A673 (cell line): ENCODE measurements around the gene ROM1. TPM values are rescaled to one million over a fixed set of nuclear protein-coding genes. Genes with fewer than 3 reads are reported as not detected.
A peak's percentile ranks its signal among the peaks of the same experiment; 100 is the strongest.

ENCODE experiments used
- BruUV-seq: library from RNA; stranded (reverse); fragments of 400-500 nt; replicated peaks from 2 replicates; lab custom pipeline; 2021; lab: Mats Ljungman, UMichigan
- CTCF ChIA-PET: fragments of 300-600 bp; sonication (Branson Sonifier 250); formaldehyde crosslinking; loops from one replicate; lab custom pipeline; 2022; ENCODE audit warnings: antibody characterized with exemption; lab: Charles Lee
- POLR2A ChIA-PET: fragments of 300-600 bp; sonication (Branson Sonifier 250); formaldehyde crosslinking; loops from one replicate; lab custom pipeline; 2022; ENCODE audit warnings: antibody characterized with exemption; ENCODE audit not compliant: low non-redundant PET; lab: Charles Lee
- DNase-seq: peaks from one replicate; pipeline ENCODE4 v3.0.0-alpha.2; 2015; ENCODE audit warnings: low spot score
- H3K27ac ChIP-seq: fragments of 200-600 bp; sonication (generic); 2 replicates; pipeline ENCODE4 v1.5.1; 2016; ENCODE audit warnings: mixed run types, low read depth, mild to moderate bottlenecking, mixed read lengths, antibody characterized with exemption, low read length; ENCODE audit not compliant: poor library complexity, severe bottlenecking
- H3K27me3 ChIP-seq: fragments of 200-600 bp; sonication (generic); replicated peaks from 2 replicates; pipeline ENCODE4 v1.6.1; 2017; ENCODE audit warnings: mixed run types, low read depth, mild to moderate bottlenecking, mixed read lengths, antibody characterized with exemption, low read length; ENCODE audit not compliant: insufficient read depth, poor library complexity
- H3K36me3 ChIP-seq: fragments of 200-600 bp; sonication (generic); 2 replicates; pipeline ENCODE4 v1.6.1; 2016; ENCODE audit warnings: mixed run types, mild to moderate bottlenecking, mixed read lengths, antibody characterized with exemption, low read length; ENCODE audit not compliant: insufficient read depth, poor library complexity, severe bottlenecking
- H3K4me1 ChIP-seq: fragments of 200-600 bp; sonication (generic); 2 replicates; pipeline ENCODE4 v1.6.1; 2017; ENCODE audit warnings: mixed run types, mild to moderate bottlenecking, mixed read lengths, antibody characterized with exemption, low read length; ENCODE audit not compliant: insufficient read depth, poor library complexity, severe bottlenecking
- H3K4me3 ChIP-seq: fragments of 200-600 bp; sonication (generic); 2 replicates; pipeline ENCODE4 v1.5.1; 2016; ENCODE audit warnings: low read depth, mixed run types, mild to moderate bottlenecking, mixed read lengths, low read length; ENCODE audit not compliant: poor library complexity, severe bottlenecking
- H3K9me3 ChIP-seq: fragments of 200-600 bp; sonication (generic); 2 replicates; pipeline ENCODE4 v1.6.1; 2016; ENCODE audit warnings: mixed run types, low read depth, mild to moderate bottlenecking, mixed read lengths, antibody characterized with exemption, low read length; ENCODE audit not compliant: poor library complexity, severe bottlenecking
- CTCF ChIP-seq: fragments of 300-800, 200-600 bp; sonication (generic); conservative IDR thresholded peaks from 2 replicates; pipeline ENCODE4 v1.5.1; 2017; ENCODE audit warnings: low read depth, mild to moderate bottlenecking, antibody characterized with exemption, low read length, moderate library complexity, mixed read lengths
- EZH2 ChIP-seq: fragments of 200-600 bp; sonication (generic); IDR thresholded peaks from 2 replicates; pipeline ENCODE4 v1.6.1; 2017; ENCODE audit warnings: borderline replicate concordance, low read depth, mild to moderate bottlenecking, mixed read lengths, antibody characterized with exemption, low read length; ENCODE audit not compliant: poor library complexity, severe bottlenecking
- intact Hi-C: fragments of 100-400 bp; cut with micrococcal nuclease; formaldehyde crosslinking; loops from one replicate; pipeline ENCODE4 v1.10.0; 2022; ENCODE audit not compliant: unreplicated experiment
- total RNA-seq: library from RNA; stranded (reverse); gene quantifications from 2 replicates; pipeline ENCODE4 v1.2.3, GENCODE V29; 2021

Gene ROM1
- total RNA-seq, 1 experiment from 2014 or later: 1.1 TPM

GRCh38 chr11:62572431-62572830 is 40.6 kb upstream of the ROM1 start:
- Histone ChIP-seq H3K4me3 (peak overlapping the region; percentile 65), H3K4me1 (peaks cover 31% of the 10 kb centered on the region), H3K27ac (peak overlapping the region; percentile 83), H3K9me3 (no peaks in the 10 kb centered on the region), H3K27me3 (no peaks in the 10 kb centered on the region), H3K36me3 (peaks cover 64% of the 10 kb centered on the region)
- TF ChIP-seq CTCF (no peak), EZH2 (no peak)
- intact Hi-C loops: no loop called here
- POLR2A ChIA-PET: no interaction called here
- no TSS peak for BruUV-seq
- CTCF ChIA-PET: interaction anchor here (0.6 to 1.0 kb wide), 2 partner anchors 46 to 148 kb away, joined by 3 to 4 read pairs; no protein-coding TSS in a partner anchor
- no peak for DNase-seq

DNA sequence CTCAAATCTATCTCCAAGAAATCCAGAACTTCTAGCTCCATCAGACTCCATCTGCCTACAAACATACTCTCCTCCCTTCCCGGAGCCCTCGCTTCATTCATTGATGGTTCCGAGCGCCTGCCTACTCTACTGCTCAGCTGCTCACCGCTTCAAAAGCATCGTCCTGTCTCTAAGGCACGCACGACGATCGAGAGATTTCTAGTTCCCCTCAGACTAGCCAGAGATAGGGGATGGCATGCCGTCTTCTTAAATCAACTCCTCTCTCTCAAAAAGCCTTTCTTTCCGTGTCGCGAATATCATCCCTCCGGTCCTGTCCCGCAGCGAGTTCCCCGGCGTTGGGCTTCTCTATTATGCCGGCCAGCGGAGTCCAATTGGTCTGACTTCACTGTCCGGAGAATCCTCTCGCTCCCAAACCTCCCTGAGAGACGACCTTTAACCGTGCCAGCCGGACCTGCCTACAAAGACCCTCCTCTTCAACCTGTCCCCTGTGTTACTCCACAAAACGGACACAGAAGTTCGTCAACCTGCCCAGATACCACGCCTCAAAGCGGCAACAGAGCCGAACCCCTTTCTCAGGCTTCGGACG is 40.0 kb upstream of the ROM1 start:
- Histone ChIP-seq H3K4me1 (peaks cover 31% of the 10 kb centered on the region), H3K36me3 (peaks cover 61% of the 10 kb centered on the region)
- peak; percentile 37 for DNase-seq

More for the DNA sequence above, 40.0 kb upstream of the ROM1 start:
- Histone ChIP-seq H3K9me3 (no peaks in the 10 kb centered on the region), H3K27ac (peak overlapping the region; percentile 83), H3K4me3 (peak overlapping the region; percentile 65), H3K27me3 (no peaks in the 10 kb centered on the region)
- ChIA-PET POLR2A (interaction anchor here (0.7 to 1.8 kb wide), 5 partner anchors 18 to 1132 kb away, joined by 3 to 16 read pairs (median 4); partner anchors contain the start of genes C11orf98, CSKMT and TUT1), CTCF (interaction anchor here (0.6 to 1.4 kb wide), 8 partner anchors 13 to 214 kb away, joined by 3 to 9 read pairs (median 4); partner anchors contain the start of gene TUT1)
- TSS peak; percentile 87 for BruUV-seq
- no peak for TF ChIP-seq CTCF
- intact Hi-C loops: no loop called here
